Breast epithelium (tissue), 3 donors: ENCODE results near the gene HES3.

ENCODE experiments used
- CTCF ChIP-seq, 3 donors: fragments of 450-650 bp; IDR thresholded peaks; one replicate each; pipeline ENCODE4 v1.5.1; 2016 to 2017; ENCODE audit warnings: antibody characterized with exemption in 3 of 3, mild to moderate bottlenecking in 3 of 3, moderate library complexity in 3 of 3
- POLR2A ChIP-seq: fragments of 450-650 bp; IDR thresholded peaks from one replicate; pipeline ENCODE4 v1.6.1; 2016; ENCODE audit warnings: antibody characterized with exemption, mild to moderate bottlenecking, moderate library complexity
- POLR2AphosphoS5 ChIP-seq, 3 donors: sonication (generic); formaldehyde crosslinking; IDR thresholded peaks; one replicate each; pipeline ENCODE4 v1.6.1; 2017; ENCODE audit warnings: antibody characterized with exemption in 3 of 3

GRCh38 chr1:6199298-6200187, 44.4 kb upstream of the HES3 start, which contains the start of gene RPL22:
- TF ChIP-seq POLR2A (no peak), POLR2AphosphoS5 (IDR thresholded peaks at IDR 0.05) (peak; percentile 87 to 96 (median 90)), CTCF (IDR thresholded peaks at IDR 0.05) (no peak)
